HEK293 (cell line): ENCODE data around the gene ACACB.

Experiments used
- BCL6B ChIP-seq: fragments of 450-650 bp; formaldehyde crosslinking; IDR thresholded peaks from 2 replicates; pipeline ENCODE4 v1.5.1; 2017; ENCODE audit warnings: missing biosample characterization, missing genetic modification characterization
- EGR2 ChIP-seq: fragments of 450-650 bp; formaldehyde crosslinking; IDR thresholded peaks from 2 replicates; pipeline ENCODE4 v1.5.1; 2016; ENCODE audit warnings: low read depth, missing biosample characterization, missing genetic modification characterization
- GLI2 ChIP-seq: fragments of 450-650 bp; formaldehyde crosslinking; IDR thresholded peaks from 2 replicates; pipeline ENCODE4; 2017; ENCODE audit warnings: missing biosample characterization, missing genetic modification characterization, low read depth, borderline replicate concordance
- GLIS1 ChIP-seq: fragments of 450-650 bp; formaldehyde crosslinking; IDR thresholded peaks from 2 replicates; pipeline ENCODE4 v1.5.1; 2016; ENCODE audit warnings: missing biosample characterization, missing genetic modification characterization
- KLF1 ChIP-seq: fragments of 450-650 bp; formaldehyde crosslinking; IDR thresholded peaks from 2 replicates; pipeline ENCODE4 v1.5.1; 2016; ENCODE audit warnings: missing biosample characterization, missing genetic modification characterization
- KLF8 ChIP-seq: fragments of 450-650 bp; formaldehyde crosslinking; IDR thresholded peaks from 2 replicates; pipeline ENCODE4 v1.5.1; 2016; ENCODE audit warnings: missing biosample characterization, missing genetic modification characterization
- MEIS1 ChIP-seq: sonication (generic); formaldehyde crosslinking; IDR thresholded peaks from 2 replicates; pipeline ENCODE4 v1.8.1; 2022; ENCODE audit warnings: missing genetic modification reagents, mild to moderate bottlenecking, borderline replicate concordance
- RBAK ChIP-seq: fragments of 450-650 bp; formaldehyde crosslinking; IDR thresholded peaks from 2 replicates; pipeline ENCODE4 v1.5.1; 2016; ENCODE audit warnings: missing biosample characterization, missing genetic modification characterization
- SP2 ChIP-seq: fragments of 450-650 bp; formaldehyde crosslinking; IDR thresholded peaks from 2 replicates; pipeline ENCODE4 v1.5.1; 2016; ENCODE audit warnings: missing biosample characterization, missing genetic modification characterization
- YY2 ChIP-seq: fragments of 450-650 bp; formaldehyde crosslinking; IDR thresholded peaks from 2 replicates; pipeline ENCODE4 v1.5.1; 2016; ENCODE audit warnings: missing biosample characterization, missing genetic modification characterization
- ZBTB11 ChIP-seq: fragments of 450-650 bp; formaldehyde crosslinking; conservative IDR thresholded peaks from 2 replicates; pipeline ENCODE4 v1.5.1; 2016; ENCODE audit warnings: low read depth, missing biosample characterization, missing genetic modification characterization
- ZBTB17 ChIP-seq: fragments of 450-650 bp; formaldehyde crosslinking; IDR thresholded peaks from 2 replicates; pipeline ENCODE4 v1.5.1; 2016; ENCODE audit warnings: missing biosample characterization, missing genetic modification characterization
- ZBTB7A ChIP-seq: fragments of 450-650 bp; formaldehyde crosslinking; IDR thresholded peaks from 2 replicates; pipeline ENCODE4 v1.5.1; 2016; ENCODE audit warnings: low read depth, missing biosample characterization, missing genetic modification characterization
- ZNF140 ChIP-seq: fragments of 450-650 bp; formaldehyde crosslinking; IDR thresholded peaks from 2 replicates; pipeline ENCODE4 v1.5.1; 2016; ENCODE audit warnings: missing biosample characterization, missing genetic modification characterization
- ZNF16 ChIP-seq: fragments of 450-650 bp; formaldehyde crosslinking; IDR thresholded peaks from 2 replicates; pipeline ENCODE4 v1.5.1; 2016; ENCODE audit warnings: low read depth, missing biosample characterization, missing genetic modification characterization
- ZNF221 ChIP-seq: fragments of 450-650 bp; formaldehyde crosslinking; IDR thresholded peaks from 2 replicates; pipeline ENCODE4 v1.5.1; 2017; ENCODE audit warnings: missing biosample characterization, missing genetic modification characterization, borderline replicate concordance
- ZNF23 ChIP-seq: fragments of 450-650 bp; formaldehyde crosslinking; IDR thresholded peaks from 2 replicates; pipeline ENCODE4 v1.5.1; 2016; ENCODE audit warnings: missing biosample characterization, missing genetic modification characterization, borderline replicate concordance
- ZNF24 ChIP-seq: fragments of 450-650 bp; formaldehyde crosslinking; IDR thresholded peaks from 2 replicates; pipeline ENCODE4 v1.5.1; 2016; ENCODE audit warnings: missing biosample characterization, missing genetic modification characterization
- ZNF248 ChIP-seq: fragments of 450-650 bp; formaldehyde crosslinking; IDR thresholded peaks from 2 replicates; pipeline ENCODE4 v1.5.1; 2017; ENCODE audit warnings: missing biosample characterization, missing genetic modification characterization
- ZNF350 ChIP-seq: fragments of 450-650 bp; formaldehyde crosslinking; IDR thresholded peaks from 2 replicates; pipeline ENCODE4 v1.5.0; 2017; ENCODE audit warnings: missing biosample characterization, mild to moderate bottlenecking, missing genetic modification characterization
- ZNF398 ChIP-seq: fragments of 450-650 bp; formaldehyde crosslinking; IDR thresholded peaks from 2 replicates; pipeline ENCODE4 v1.5.1; 2017; ENCODE audit warnings: missing biosample characterization, missing genetic modification characterization
- ZNF510 ChIP-seq: fragments of 450-650 bp; formaldehyde crosslinking; IDR thresholded peaks from 2 replicates; pipeline ENCODE4 v1.5.1; 2018; ENCODE audit warnings: mild to moderate bottlenecking, missing genetic modification characterization, missing biosample characterization; ENCODE audit not compliant: insufficient replicate concordance
- ZNF530 ChIP-seq: fragments of 450-650 bp; formaldehyde crosslinking; IDR thresholded peaks from 2 replicates; pipeline ENCODE4 v1.5.1; 2016; ENCODE audit warnings: low read depth, missing biosample characterization, missing genetic modification characterization
- ZNF654 ChIP-seq: fragments of 450-650 bp; formaldehyde crosslinking; IDR thresholded peaks from 2 replicates; pipeline ENCODE4 v1.5.1; 2016; ENCODE audit warnings: low read depth, missing biosample characterization, missing genetic modification characterization
- ZNF701 ChIP-seq: fragments of 450-650 bp; formaldehyde crosslinking; IDR thresholded peaks from 2 replicates; pipeline ENCODE4 v1.5.1; 2016; ENCODE audit warnings: missing biosample characterization, missing genetic modification characterization
- ZNF776 ChIP-seq: fragments of 450-650 bp; formaldehyde crosslinking; IDR thresholded peaks from 2 replicates; pipeline ENCODE4 v1.5.0; 2017; ENCODE audit warnings: missing biosample characterization, missing genetic modification characterization, borderline replicate concordance
- ZNF785 ChIP-seq: fragments of 450-650 bp; formaldehyde crosslinking; IDR thresholded peaks from 2 replicates; pipeline ENCODE4 v1.5.1; 2016; ENCODE audit warnings: missing biosample characterization, missing genetic modification characterization
- ZNF791 ChIP-seq: fragments of 450-650 bp; formaldehyde crosslinking; IDR thresholded peaks from 2 replicates; pipeline ENCODE4 v1.5.1; 2016; ENCODE audit warnings: missing biosample characterization, missing genetic modification characterization
- TF ChIP-seq, protein P1 (sequence below): fragments of 450-650 bp; formaldehyde crosslinking; IDR thresholded peaks from 2 replicates; pipeline ENCODE4 v1.5.1; 2016; ENCODE audit warnings: missing biosample characterization, missing genetic modification characterization

Gene ACACB

GRCh38 chr12:109093022-109093918 lies 23.1 kb upstream of the ACACB start, which contains the start of gene ALKBH2 (continued):
- TF ChIP-seq ZBTB11 = peak; percentile 91
- TF ChIP-seq BCL6B = no peak
- TF ChIP-seq ZBTB17 (tag by site-specific recombination) = peak; percentile 93
- TF ChIP-seq ZNF140 (tag by site-specific recombination) = no peak
- no peak for TF ChIP-seq ZNF791 (tag by site-specific recombination)
- peak; percentile 84 for TF ChIP-seq GLIS1 (tag by site-specific recombination)
- no peak for TF ChIP-seq ZNF398 (tag by site-specific recombination)
- TF ChIP-seq KLF1 (tag by site-specific recombination) = peak; percentile 18
- peak; percentile 99 for TF ChIP-seq ZNF654 (tag by site-specific recombination)
- no peak for TF ChIP-seq ZNF785 (tag by site-specific recombination)
- TF ChIP-seq RBAK (tag by site-specific recombination) = no peak
- TF ChIP-seq GLI2 = no peak
- no peak for TF ChIP-seq MEIS1 (CRISPR knock-in tag)
- TF ChIP-seq, protein P1, sequence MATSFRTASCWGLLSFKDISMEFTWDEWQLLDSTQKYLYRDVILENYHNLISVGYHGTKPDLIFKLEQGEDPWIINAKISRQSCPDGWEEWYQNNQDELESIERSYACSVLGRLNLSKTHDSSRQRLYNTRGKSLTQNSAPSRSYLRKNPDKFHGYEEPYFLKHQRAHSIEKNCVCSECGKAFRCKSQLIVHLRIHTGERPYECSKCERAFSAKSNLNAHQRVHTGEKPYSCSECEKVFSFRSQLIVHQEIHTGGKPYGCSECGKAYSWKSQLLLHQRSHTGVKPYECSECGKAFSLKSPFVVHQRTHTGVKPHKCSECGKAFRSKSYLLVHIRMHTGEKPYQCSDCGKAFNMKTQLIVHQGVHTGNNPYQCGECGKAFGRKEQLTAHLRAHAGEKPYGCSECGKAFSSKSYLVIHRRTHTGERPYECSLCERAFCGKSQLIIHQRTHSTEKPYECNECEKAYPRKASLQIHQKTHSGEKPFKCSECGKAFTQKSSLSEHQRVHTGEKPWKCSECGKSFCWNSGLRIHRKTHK (tag by site-specific recombination) = no peak
- TF ChIP-seq ZNF530 = no peak
- no peak for TF ChIP-seq ZNF350 (tag by site-specific recombination)
- peak; percentile 67 for TF ChIP-seq SP2 (tag by site-specific recombination)
- no peak for TF ChIP-seq YY2
- TF ChIP-seq EGR2 (tag by site-specific recombination) = 0 out of 2 replicates have a peak, but pooled peaks have one; percentile 8
- no peak for TF ChIP-seq ZNF510 (tag by site-specific recombination)
- TF ChIP-seq ZNF23 = no peak
- peak; percentile 68; the same call in 1 of the 2 replicates for TF ChIP-seq KLF8 (tag by site-specific recombination)
- TF ChIP-seq ZBTB7A (tag by site-specific recombination) = no peak
- TF ChIP-seq ZNF776 (tag by site-specific recombination) = no peak
- no peak for TF ChIP-seq ZNF221 (tag by site-specific recombination)
- no peak for TF ChIP-seq ZNF248 (tag by site-specific recombination)
- no peak for TF ChIP-seq ZNF16
- no peak for TF ChIP-seq ZNF701 (tag by site-specific recombination)
- peak; percentile 55; the same call in 1 of the 2 replicates for TF ChIP-seq ZNF24 (tag by site-specific recombination)
